ENCODE data around the gene CHTF8.
"Not testable (repeated sequence)": the region's sequence is repeated elsewhere in the genome, so short reads cannot be mapped to it uniquely, and the experiment has no call there.

Gene CHTF8, protein sequence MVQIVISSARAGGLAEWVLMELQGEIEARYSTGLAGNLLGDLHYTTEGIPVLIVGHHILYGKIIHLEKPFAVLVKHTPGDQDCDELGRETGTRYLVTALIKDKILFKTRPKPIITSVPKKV

DNA sequence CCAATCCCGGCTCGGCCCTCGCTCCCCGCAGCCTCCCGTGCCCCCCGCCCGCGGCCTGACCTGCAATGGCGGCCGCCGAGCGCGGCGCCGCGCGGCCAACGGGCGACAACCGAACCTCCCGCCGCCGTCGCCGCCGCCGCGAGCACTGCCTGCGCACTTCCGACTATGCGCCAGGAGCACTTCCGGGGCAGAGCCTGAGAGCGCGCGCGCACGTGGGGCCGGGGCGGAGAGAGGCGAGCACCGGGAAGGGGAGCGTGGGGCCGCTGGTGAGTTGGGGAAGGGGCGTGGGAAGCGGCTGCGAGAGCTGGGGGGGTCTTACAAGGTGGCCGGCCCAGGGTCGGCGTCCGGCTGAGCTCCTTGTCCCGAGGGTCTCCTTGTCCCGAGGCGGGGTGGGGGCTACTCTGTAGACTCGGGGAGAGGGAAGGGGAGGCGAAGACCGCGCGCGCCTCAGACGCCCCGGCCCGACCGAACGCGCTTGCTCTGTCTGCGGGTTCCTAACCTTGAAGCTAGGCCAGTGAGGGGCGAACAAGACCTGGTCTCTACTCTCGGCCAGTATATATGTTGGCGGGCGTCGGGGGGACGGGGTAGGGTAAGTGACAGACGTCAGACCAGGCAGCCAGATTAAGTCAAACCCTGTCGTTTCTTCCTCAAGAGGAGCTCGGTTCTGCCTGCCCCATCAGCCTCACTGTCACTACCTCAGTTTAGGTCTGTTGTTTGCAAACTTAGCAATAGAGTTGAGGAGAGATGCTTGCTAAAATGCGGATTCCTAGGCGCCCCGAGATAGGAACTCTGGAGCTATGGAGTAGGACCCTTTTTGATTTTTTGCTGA, at the start of gene CHTF8, which contains the start of gene UTP4:
CHTF8 (minus strand) TSS at position 165 of the 829 bp plus-strand sequence. CDS start 11,130 bp downstream, outside the sequence.
UTP4 (plus strand) TSS at position 226 of the 829 bp plus-strand sequence. CDS start 811 bp downstream, outside the sequence.
- DNase-seq, result peak; percentile 27

DNA sequence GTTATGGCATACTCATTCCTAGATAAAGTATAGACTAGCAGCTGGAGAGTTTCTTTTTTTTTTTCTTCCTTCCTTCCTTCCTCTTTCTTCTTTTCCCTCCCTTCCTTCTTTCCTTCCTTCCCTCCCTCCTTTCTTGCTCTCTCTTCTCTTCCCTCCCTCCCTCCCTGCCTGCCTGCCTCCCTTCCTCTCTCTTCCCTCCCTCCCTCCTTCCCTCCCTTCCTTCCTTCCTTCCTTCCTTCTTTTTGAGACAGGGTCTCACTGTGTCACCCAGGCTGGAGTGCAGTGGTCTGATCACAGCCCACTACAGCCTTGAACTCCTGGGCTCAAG, 47.6 kb upstream of the CHTF8 start:
- DNase-seq, result no peak

- no peak for DNase-seq
Measured at GRCh38 chr16:69179328-69180010, 47.1 kb upstream of the CHTF8 start.

DNA sequence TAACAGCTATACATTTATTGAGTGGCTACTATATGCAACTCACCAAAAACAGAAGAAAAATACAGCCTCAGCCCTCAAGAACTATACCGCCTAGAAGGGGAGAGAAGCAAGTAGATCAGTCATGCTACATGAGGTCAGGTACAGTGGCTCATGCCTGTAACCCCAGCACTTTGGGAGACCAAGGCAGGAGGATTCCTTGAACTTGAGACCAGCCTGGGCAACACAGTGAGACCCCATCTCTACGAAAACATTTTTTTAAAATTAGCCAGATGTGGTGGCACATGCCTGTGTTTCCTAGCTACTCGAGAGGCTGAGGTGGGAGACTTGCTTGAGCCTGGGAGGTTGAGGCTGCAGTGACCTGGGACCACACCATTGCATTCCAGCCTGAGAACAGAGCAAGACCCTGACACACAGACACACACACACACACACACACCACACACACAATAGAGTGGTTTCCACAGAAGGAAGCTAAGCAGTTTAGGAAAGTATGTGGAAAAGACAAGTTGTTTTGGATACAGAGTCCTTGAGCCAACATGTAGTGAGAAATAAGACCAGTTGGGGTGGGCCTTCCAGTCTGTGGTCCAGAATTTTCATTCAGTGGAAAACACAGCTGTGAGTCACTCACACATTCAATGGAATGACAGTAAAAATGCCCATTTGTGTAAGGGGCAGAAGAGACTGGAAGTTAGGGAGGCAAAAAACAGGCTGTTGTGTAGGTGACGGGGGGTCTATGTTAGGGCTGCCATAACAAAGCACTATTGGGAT, 43.8 kb upstream of the CHTF8 start:
- DNase-seq, result no peak

DNA sequence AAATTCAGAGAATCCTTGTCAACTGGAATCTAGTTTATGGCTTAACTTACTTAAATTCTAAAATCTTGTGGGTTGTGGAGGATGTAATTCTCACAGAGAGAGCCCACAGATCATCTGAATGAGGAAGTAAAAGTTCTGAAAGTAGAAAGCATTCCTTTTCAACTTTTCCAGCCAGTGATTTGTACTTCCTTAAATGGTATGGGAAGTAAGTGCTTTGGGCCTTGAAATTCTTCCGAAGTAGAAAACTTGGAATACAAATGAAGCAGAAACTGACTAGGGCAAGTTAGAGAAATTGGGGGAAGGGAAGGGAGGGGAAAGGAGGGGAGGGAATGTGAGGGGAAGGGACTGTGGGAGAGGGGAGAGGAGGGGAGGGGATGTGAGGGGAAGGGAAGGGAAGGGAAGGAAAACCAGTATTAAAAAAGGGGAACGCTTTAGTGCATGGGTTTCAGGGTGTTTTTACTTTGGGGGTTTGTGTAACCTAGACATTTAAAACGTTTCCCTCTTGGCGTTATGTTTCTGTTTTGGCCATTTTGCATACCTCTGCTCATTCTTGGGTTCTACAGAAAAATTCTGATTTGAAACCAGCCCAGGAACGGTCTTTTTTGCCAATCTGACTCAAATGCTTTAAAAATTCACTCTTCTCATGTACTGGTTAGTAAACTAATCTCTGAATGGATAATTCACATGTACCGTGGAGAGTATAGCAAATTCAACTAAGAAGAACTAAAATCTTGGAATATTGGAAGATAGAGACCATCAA, 39.1 kb upstream of the CHTF8 start:
- no peak for DNase-seq

DNA sequence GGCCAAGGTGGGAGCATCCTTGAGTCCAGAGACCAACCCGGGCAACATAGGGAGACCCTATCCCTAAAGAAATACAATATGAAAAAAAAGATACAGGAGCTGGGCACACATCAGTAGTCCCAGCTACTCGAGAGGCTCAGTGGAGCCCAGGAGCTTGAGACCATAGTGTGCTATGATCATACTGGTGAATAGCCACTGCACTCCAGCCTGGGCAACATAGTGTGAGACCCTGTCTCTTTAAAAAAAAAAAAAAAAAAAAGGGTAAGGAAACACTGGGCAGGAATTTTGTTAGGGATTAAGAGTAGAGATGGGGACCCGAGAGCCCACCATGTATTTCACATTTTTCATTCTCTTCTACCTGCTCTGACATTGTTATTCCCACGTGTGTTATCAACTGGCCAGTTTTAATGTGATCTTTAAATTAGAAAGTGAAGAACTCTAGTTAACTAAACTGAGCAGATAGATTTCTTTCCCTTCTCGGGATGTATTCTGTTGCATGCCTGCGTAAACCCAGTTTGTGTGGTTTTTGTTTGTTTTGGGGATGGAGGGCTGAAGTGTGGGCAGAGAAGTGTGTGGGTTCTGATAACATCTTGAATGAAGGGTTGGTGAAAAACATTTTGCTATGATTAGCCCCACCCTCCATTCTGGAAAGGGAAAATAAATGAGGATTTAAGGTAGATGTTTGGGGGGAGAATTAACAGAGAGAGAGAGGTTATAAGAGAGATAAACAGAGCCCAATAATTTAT, 37.4 kb upstream of the CHTF8 start:
- DNase-seq, result no peak

DNA sequence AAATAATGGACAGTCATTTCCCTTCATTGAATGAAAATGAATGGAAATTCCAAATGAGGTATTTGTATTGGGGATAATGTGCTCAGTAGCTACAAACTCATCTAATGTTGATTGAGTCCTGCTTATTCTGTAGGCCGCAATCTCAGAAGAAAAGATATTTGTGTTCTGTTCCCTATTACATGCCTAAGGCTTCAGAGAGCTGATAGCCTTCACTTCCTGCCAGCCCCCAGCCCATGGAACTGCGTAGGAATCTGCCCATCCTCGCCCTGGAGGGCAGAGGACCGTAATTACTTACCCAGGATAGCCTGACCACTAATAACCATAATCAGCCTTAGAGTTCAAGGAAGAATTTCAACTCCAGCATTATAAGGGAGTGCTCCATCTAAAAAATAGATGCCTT, 36.7 kb upstream of the CHTF8 start:
- DNase-seq, result no peak

GRCh38 chr16:69166946-69167930, 34.9 kb upstream of the CHTF8 start:
- DNase-seq, result no peak

- DNase-seq, result no peak
Measured at GRCh38 chr16:69166221-69166833, 33.9 kb upstream of the CHTF8 start.

DNA sequence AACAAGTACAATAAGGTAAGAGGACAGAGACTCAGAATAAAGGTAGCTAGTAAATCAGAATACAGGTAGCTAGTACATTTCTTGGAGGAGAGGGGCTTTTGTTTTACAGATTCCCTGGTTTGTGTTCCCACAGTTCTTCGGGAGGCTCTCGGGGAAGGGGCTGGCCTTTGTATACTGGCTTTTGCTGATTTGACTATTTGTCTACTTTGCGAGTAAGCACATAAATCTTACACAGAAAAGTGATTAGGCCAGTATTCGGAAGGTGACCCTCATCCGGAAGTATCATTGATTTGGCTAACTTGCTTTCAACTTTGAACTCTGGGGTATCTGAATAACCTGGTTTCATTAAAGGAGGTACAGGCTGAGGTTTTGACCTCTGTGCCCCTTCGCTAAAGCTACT, 33.2 kb upstream of the CHTF8 start:
- no peak for DNase-seq

DNA sequence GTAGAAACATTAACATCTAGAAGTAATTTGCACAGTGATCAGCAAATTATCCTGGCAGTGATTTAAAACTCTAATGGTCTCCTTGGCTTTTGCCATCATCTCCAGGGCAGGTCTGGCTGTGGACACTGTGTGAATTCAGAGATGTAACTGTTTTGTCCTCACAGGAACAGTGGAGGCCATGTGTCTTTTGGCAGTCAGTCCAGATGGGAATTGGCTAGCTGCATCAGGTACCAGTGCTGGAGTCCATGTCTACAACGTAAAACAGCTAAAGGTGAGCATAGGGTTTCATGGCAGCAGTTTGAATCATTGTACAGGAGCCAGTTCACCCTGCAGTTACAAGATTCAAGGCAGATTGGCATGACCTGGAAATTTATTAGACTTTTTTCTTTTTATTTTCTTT, 27.8 kb upstream of the CHTF8 start:
- no peak for DNase-seq

DNA sequence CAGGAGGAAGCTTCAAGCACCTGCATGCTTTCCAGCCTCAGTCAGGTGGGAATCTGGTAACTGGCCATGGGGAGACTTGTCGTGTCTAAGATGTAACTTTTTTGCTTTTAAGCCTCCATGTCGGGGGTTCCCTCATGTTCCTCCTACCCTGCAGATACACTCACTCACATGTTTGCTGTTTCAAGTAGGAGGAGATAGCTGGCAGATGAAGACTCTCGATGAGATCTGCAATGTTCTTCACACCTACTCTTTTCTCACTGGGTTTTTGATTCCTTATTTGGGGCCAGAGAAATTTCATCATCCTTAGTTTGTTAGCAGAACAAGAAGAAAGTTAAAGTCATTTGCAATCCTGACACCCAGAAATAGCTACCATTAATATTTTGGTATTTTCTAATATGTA, 24.8 kb upstream of the CHTF8 start:
- DNase-seq, result no peak

GRCh38 chr16:69150146-69150865, 17.9 kb upstream of the CHTF8 start:
- no peak for DNase-seq

- DNase-seq, result not testable (repeated sequence)
Measured at GRCh38 chr16:69149621-69150020, 17.2 kb upstream of the CHTF8 start.

DNA sequence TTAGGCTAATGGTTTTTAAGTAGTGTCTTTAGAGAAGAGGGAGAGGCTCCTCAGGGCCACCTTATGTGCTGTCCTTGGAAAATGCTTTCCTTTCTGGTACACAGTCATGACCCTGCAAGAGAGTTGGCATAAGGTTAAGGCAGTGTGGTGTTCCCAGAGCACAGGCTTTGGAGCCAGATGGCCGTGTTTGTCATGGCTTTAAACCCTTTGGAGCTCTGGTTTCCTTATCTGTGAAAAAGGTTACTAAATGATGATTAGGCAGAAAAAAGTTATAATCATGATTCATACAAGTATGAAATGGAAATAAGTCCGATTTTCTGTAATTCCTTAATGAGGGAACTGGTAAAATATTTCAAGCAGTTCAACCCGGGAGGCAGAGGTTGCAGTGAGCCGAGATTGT, 13.3 kb upstream of the CHTF8 start:
- DNase-seq, result no peak

DNA sequence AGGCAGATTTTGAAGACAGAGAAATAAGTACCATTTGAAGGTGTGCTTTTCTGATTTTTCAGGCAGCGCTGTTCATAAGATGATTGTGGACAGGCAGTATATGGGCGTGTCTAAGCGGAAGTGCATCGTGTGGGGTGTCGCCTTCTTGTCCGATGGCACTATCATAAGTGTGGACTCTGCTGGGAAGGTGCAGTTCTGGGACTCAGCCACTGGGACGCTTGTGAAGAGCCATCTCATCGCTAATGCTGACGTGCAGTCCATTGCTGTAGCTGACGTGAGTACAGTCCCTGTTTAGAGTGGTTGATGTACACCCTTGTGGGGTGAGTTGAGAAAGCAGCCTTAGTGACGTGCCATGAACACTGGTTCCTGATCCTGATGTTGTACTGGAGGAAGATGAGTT, 10.7 kb upstream of the CHTF8 start:
- DNase-seq, result no peak

- no peak for DNase-seq
Measured at GRCh38 chr16:69141936-69142335, 9.5 kb upstream of the CHTF8 start.

DNA sequence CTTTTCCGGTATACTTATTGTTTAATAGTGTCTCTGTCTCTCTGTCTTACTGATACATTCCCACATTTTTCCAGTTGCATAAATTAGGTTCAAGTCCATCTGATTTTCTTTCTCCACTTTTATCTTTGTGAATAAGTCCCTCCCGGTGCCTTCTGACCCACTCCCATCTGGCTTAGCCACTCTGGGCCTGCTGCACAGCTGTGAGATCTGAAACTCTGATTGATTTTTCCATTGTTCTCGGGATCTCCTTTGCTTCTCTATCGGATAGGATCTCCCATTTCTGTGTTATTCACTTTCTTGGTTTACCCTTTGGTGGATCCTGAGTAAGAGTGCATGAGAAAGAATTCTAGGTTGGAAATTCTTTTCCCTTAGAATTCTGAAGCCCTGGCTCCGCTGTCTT, 8.6 kb upstream of the CHTF8 start:
- no peak for DNase-seq

DNA sequence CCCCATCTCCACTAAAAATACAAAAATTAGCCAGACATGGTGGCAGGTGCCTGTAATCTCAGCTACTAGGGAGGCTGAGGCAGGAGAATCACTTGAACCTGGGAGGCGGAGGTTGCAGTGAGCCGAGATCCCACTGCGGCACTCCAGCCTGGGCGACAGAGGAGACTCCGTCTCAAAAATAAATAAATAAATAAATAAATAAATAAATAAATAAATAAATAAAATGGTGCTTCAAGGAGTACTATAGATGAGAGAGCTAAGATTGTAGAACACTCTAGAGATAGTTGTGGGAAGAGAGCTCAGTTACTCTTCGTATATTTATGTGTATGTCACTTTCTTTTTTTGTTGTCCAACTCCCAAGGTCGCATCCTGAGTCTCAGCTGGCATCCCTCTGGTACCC, 7.1 kb upstream of the CHTF8 start:
- not testable (repeated sequence) for DNase-seq
